Activated CD4-positive, alpha-beta T cell treated with anti-CD3 and anti-CD28 coated beads, Interleukin-2, amount 10 ng/mL, durations not matched to agents 24 days and 14 days (primary cell): Measurements from ENCODE around the gene EIF4E1B. TPM values are rescaled to one million over a fixed set of nuclear protein-coding genes. Genes with fewer than 3 reads are reported as not detected.
A peak's percentile ranks its signal among the peaks of the same experiment; 100 is the strongest.

ENCODE experiments used
- DNase-seq: peaks from one replicate; pipeline ENCODE4 v3.0.0; 2022
- H3K27ac Mint-ChIP-seq: one replicate; pipeline ENCODE4 v1.8.0; 2022; ENCODE audit warnings: mild to moderate bottlenecking, mixed read lengths
- H3K27me3 Mint-ChIP-seq: one replicate; pipeline ENCODE4 v1.8.0; 2022; ENCODE audit warnings: mixed read lengths
- H3K36me3 Mint-ChIP-seq: one replicate; pipeline ENCODE4 v1.8.0; 2022; ENCODE audit warnings: low read depth, mild to moderate bottlenecking, mixed read lengths
- H3K4me1 Mint-ChIP-seq: one replicate; pipeline ENCODE4 v1.8.0; 2021; ENCODE audit warnings: mixed read lengths
- H3K4me3 Mint-ChIP-seq: one replicate; pipeline ENCODE4 v1.8.0; 2022; ENCODE audit warnings: mild to moderate bottlenecking, moderate library complexity, mixed read lengths
- H3K9me3 Mint-ChIP-seq: one replicate; pipeline ENCODE4 v1.8.0; 2021; ENCODE audit warnings: mixed read lengths
- intact Hi-C: fragments of 100-400 bp; cut with micrococcal nuclease; formaldehyde crosslinking; loops from one replicate; pipeline ENCODE4 v1.15.1; 2023
- total RNA-seq: library from RNA; stranded (reverse); gene quantifications from 2 replicates; pipeline ENCODE4 v1.2.3, GENCODE V29; 2022

The EIF4E1B gene
- total RNA-seq, 1 donor from 2014 or later = not detected

GRCh38 chr5:176626876-176627236 is 3.6 kb upstream of the EIF4E1B start:
- H3K9me3 Mint-ChIP-seq = no peaks in the 10 kb centered on the region
- no peak for DNase-seq
- H3K4me3 Mint-ChIP-seq = no peak overlapping the region
- no peaks in the 10 kb centered on the region for H3K36me3 Mint-ChIP-seq
- H3K4me1 Mint-ChIP-seq = peaks cover 9% of the 10 kb centered on the region
- intact Hi-C loops = no loop called here
- no peak overlapping the region for H3K27ac Mint-ChIP-seq
- H3K27me3 Mint-ChIP-seq = peaks cover 73% of the 10 kb centered on the region

GRCh38 chr5:176627582-176627981 is 2.9 kb upstream of the EIF4E1B start:
- Mint-ChIP-seq H3K4me3 (no peak overlapping the region), H3K9me3 (no peaks in the 10 kb centered on the region), H3K27ac (no peak overlapping the region), H3K27me3 (peaks cover 73% of the 10 kb centered on the region), H3K36me3 (no peaks in the 10 kb centered on the region), H3K4me1 (peaks cover 9% of the 10 kb centered on the region)
- intact Hi-C loops = no loop called here
- no peak for DNase-seq

- no peak overlapping the region for H3K27ac Mint-ChIP-seq
- intact Hi-C loops = no loop called here
- H3K4me3 Mint-ChIP-seq = peak overlapping the region; percentile 3
- peaks cover 9% of the 10 kb centered on the region for H3K4me1 Mint-ChIP-seq
- H3K9me3 Mint-ChIP-seq = no peaks in the 10 kb centered on the region
- H3K36me3 Mint-ChIP-seq = no peaks in the 10 kb centered on the region
- H3K27me3 Mint-ChIP-seq = peaks cover 76% of the 10 kb centered on the region
- DNase-seq = no peak
Observed at GRCh38 chr5:176628406-176629228, 1.9 kb upstream of the EIF4E1B start.

GRCh38 chr5:176629317-176629852 is 1.1 kb upstream of the EIF4E1B start:
- no peaks in the 10 kb centered on the region for H3K36me3 Mint-ChIP-seq
- H3K4me3 Mint-ChIP-seq = no peak overlapping the region

GRCh38 chr5:176630681-176631222 is 277 bp downstream of the EIF4E1B start:
- peak overlapping the region; percentile 51 for H3K4me3 Mint-ChIP-seq
- intact Hi-C loops = no loop called here
- H3K36me3 Mint-ChIP-seq = no peaks in the 10 kb centered on the region
- no peak for DNase-seq
- peaks cover 80% of the 10 kb centered on the region for H3K27me3 Mint-ChIP-seq
- peak overlapping the region; percentile 53 for H3K27ac Mint-ChIP-seq
- H3K4me1 Mint-ChIP-seq = peaks cover 9% of the 10 kb centered on the region
- no peaks in the 10 kb centered on the region for H3K9me3 Mint-ChIP-seq

More at GRCh38 chr5:176629317-176629852, 1.1 kb upstream of the EIF4E1B start:
- no peak for DNase-seq
- Mint-ChIP-seq H3K4me1 (peaks cover 9% of the 10 kb centered on the region), H3K27ac (no peak overlapping the region), H3K9me3 (no peaks in the 10 kb centered on the region), H3K27me3 (peaks cover 77% of the 10 kb centered on the region)
- intact Hi-C loops = no loop called here

GRCh38 chr5:176631383-176632200 is 1.1 kb downstream of the EIF4E1B start:
- H3K27ac Mint-ChIP-seq = no peak overlapping the region
- H3K4me1 Mint-ChIP-seq = peaks cover 9% of the 10 kb centered on the region
- H3K36me3 Mint-ChIP-seq = no peaks in the 10 kb centered on the region
- H3K27me3 Mint-ChIP-seq = peaks cover 79% of the 10 kb centered on the region
- intact Hi-C loops = no loop called here
- no peak overlapping the region for H3K4me3 Mint-ChIP-seq
- H3K9me3 Mint-ChIP-seq = no peaks in the 10 kb centered on the region
- no peak for DNase-seq

- H3K27me3 Mint-ChIP-seq = peaks cover 78% of the 10 kb centered on the region
- H3K36me3 Mint-ChIP-seq = no peaks in the 10 kb centered on the region
- no peak overlapping the region for H3K27ac Mint-ChIP-seq
- no peak for DNase-seq
- H3K9me3 Mint-ChIP-seq = no peaks in the 10 kb centered on the region
- no peak overlapping the region for H3K4me3 Mint-ChIP-seq
- H3K4me1 Mint-ChIP-seq = peaks cover 9% of the 10 kb centered on the region
- intact Hi-C loops = no loop called here
Observed at GRCh38 chr5:176632745-176633144, 2.3 kb downstream of the EIF4E1B start.

- no peak for DNase-seq
- intact Hi-C loops = no loop called here
- H3K36me3 Mint-ChIP-seq = no peaks in the 10 kb centered on the region
- H3K4me1 Mint-ChIP-seq = peaks cover 6% of the 10 kb centered on the region
- H3K9me3 Mint-ChIP-seq = no peaks in the 10 kb centered on the region
- no peak overlapping the region for H3K4me3 Mint-ChIP-seq
- no peak overlapping the region for H3K27ac Mint-ChIP-seq
- H3K27me3 Mint-ChIP-seq = peaks cover 75% of the 10 kb centered on the region
Observed at GRCh38 chr5:176633598-176633997, 3.1 kb downstream of the EIF4E1B start.

GRCh38 chr5:176636426-176636825 is 6.0 kb downstream of the EIF4E1B start:
- H3K27ac Mint-ChIP-seq = no peak overlapping the region
- intact Hi-C loops = no loop called here
- no peaks in the 10 kb centered on the region for H3K4me1 Mint-ChIP-seq
- no peak for DNase-seq
- no peaks in the 10 kb centered on the region for H3K9me3 Mint-ChIP-seq
- no peaks in the 10 kb centered on the region for H3K36me3 Mint-ChIP-seq
- no peak overlapping the region for H3K4me3 Mint-ChIP-seq
- H3K27me3 Mint-ChIP-seq = peaks cover 55% of the 10 kb centered on the region

GRCh38 chr5:176637556-176637955 is 7.1 kb downstream of the EIF4E1B start:
- H3K36me3 Mint-ChIP-seq = no peaks in the 10 kb centered on the region
- intact Hi-C loops = no loop called here
- no peak overlapping the region for H3K27ac Mint-ChIP-seq

GRCh38 chr5:176638437-176638836 is 8.0 kb downstream of the EIF4E1B start:
- no peak for DNase-seq
- intact Hi-C loops = no loop called here
- no peaks in the 10 kb centered on the region for H3K4me1 Mint-ChIP-seq
- H3K36me3 Mint-ChIP-seq = no peaks in the 10 kb centered on the region
- H3K27me3 Mint-ChIP-seq = peaks cover 39% of the 10 kb centered on the region
- H3K27ac Mint-ChIP-seq = no peak overlapping the region
- H3K4me3 Mint-ChIP-seq = no peak overlapping the region
- no peaks in the 10 kb centered on the region for H3K9me3 Mint-ChIP-seq

More at GRCh38 chr5:176637556-176637955, 7.1 kb downstream of the EIF4E1B start:
- no peak for DNase-seq
- Mint-ChIP-seq H3K4me1 (no peaks in the 10 kb centered on the region), H3K27me3 (peaks cover 45% of the 10 kb centered on the region), H3K9me3 (no peaks in the 10 kb centered on the region), H3K4me3 (no peak overlapping the region)

- Mint-ChIP-seq H3K36me3 (no peaks in the 10 kb centered on the region), H3K4me1 (no peaks in the 10 kb centered on the region), H3K4me3 (no peak overlapping the region), H3K27ac (no peak overlapping the region), H3K27me3 (peaks cover 31% of the 10 kb centered on the region), H3K9me3 (no peaks in the 10 kb centered on the region)
- intact Hi-C loops = no loop called here
- no peak for DNase-seq
Observed at GRCh38 chr5:176639208-176639607, 8.7 kb downstream of the EIF4E1B start.

- Mint-ChIP-seq H3K9me3 (no peaks in the 10 kb centered on the region), H3K4me1 (no peaks in the 10 kb centered on the region), H3K4me3 (no peak overlapping the region), H3K27ac (no peak overlapping the region), H3K36me3 (no peaks in the 10 kb centered on the region), H3K27me3 (peaks cover 27% of the 10 kb centered on the region)
- no peak for DNase-seq
- intact Hi-C loops = no loop called here
Observed at GRCh38 chr5:176639981-176640380, 9.5 kb downstream of the EIF4E1B start.

GRCh38 chr5:176640616-176641015 is 10.1 kb downstream of the EIF4E1B start:
- no peaks in the 10 kb centered on the region for H3K9me3 Mint-ChIP-seq
- H3K27me3 Mint-ChIP-seq = peaks cover 21% of the 10 kb centered on the region
- H3K4me1 Mint-ChIP-seq = no peaks in the 10 kb centered on the region
- H3K27ac Mint-ChIP-seq = no peak overlapping the region
- no peak for DNase-seq
- intact Hi-C loops = no loop called here
- no peaks in the 10 kb centered on the region for H3K36me3 Mint-ChIP-seq
- H3K4me3 Mint-ChIP-seq = no peak overlapping the region
